Fibroblast of lung (primary cell): Measurements from ENCODE around the gene PLXNA2.

Experiments
- EZH2 ChIP-seq: IDR thresholded peaks from 2 replicates; pipeline ENCODE4 v1.5.1; 2012; ENCODE audit warnings: low read length, control low read depth, mild to moderate bottlenecking; ENCODE audit errors: missing control alignments
- TF ChIP-seq, protein P1 (sequence below), 2 donors: IDR thresholded peaks in 1 of 2; conservative IDR thresholded peaks in 1 of 2; 1 replicate in 1 of 2; 2 replicates in 1 of 2; pipeline ENCODE4 v1.5.1; 2011 to 2012; ENCODE audit warnings: low read length in 2 of 2, control low read depth in 1 of 2, inconsistent platforms in 1 of 2, low read depth in 1 of 2, mild to moderate bottlenecking in 1 of 2

GRCh38 chr1:207999274-207999915 lies 244.8 kb downstream of the PLXNA2 start:
- TF ChIP-seq, protein P1, sequence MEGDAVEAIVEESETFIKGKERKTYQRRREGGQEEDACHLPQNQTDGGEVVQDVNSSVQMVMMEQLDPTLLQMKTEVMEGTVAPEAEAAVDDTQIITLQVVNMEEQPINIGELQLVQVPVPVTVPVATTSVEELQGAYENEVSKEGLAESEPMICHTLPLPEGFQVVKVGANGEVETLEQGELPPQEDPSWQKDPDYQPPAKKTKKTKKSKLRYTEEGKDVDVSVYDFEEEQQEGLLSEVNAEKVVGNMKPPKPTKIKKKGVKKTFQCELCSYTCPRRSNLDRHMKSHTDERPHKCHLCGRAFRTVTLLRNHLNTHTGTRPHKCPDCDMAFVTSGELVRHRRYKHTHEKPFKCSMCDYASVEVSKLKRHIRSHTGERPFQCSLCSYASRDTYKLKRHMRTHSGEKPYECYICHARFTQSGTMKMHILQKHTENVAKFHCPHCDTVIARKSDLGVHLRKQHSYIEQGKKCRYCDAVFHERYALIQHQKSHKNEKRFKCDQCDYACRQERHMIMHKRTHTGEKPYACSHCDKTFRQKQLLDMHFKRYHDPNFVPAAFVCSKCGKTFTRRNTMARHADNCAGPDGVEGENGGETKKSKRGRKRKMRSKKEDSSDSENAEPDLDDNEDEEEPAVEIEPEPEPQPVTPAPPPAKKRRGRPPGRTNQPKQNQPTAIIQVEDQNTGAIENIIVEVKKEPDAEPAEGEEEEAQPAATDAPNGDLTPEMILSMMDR (conservative IDR thresholded peaks at IDR 0.05 in 1 of 2, IDR thresholded peaks at IDR 0.05 in 1 of 2; ENCODE audit: low read depth in 1 of 2, low read length in 2 of 2) = no peak
- TF ChIP-seq EZH2 = no peak
